HT-29 (cell line): ENCODE data around the gene RNU2-63P. TPM values are rescaled to one million over a fixed set of nuclear protein-coding genes. Genes with fewer than 3 reads are reported as not detected.
"Not testable (repeated sequence)": the region's sequence is repeated elsewhere in the genome, so short reads cannot be mapped to it uniquely, and the experiment has no call there.

Experiments
- DNase-seq: peaks from one replicate; pipeline ENCODE4 v3.0.0-alpha.2; 2015; ENCODE audit warnings: low spot score
- small RNA-seq: library from RNA; depleted of rRNA; stranded (forward); fragments of <200 nt; gene quantifications from one replicate; pipeline ENCODE3, GENCODE V24; 2014
- total RNA-seq: library from RNA; depleted of rRNA; stranded (reverse); fragments of >200 nt; shearing (Covaris generic); gene quantifications from 2 replicates; pipeline ENCODE4 v1.2.3, GENCODE V29; 2014; rRNA removed

RNU2-63P gene
- total RNA-seq, 1 experiment from 2014 or later, result not detected

DNA sequence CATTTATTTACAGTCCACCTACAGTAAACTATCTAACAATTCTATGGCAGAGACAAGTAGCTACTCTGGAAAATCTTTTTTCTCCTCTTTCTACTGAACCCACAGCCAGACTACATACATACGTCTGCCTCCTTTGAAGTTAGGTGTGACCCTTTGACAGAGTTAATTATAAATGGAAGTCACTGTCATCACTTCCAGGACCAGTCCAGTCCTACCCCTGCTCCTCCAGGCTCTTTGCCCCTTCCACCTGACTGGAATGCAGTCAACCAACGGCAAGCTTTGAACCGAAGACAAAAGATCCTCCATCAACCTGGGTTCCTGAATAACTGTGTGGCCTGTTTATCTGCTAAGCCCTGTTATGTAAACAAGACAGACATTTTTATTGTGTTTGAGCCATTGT is 35.2 kb downstream of the RNU2-63P start:
- DNase-seq, result not testable (repeated sequence)

DNA sequence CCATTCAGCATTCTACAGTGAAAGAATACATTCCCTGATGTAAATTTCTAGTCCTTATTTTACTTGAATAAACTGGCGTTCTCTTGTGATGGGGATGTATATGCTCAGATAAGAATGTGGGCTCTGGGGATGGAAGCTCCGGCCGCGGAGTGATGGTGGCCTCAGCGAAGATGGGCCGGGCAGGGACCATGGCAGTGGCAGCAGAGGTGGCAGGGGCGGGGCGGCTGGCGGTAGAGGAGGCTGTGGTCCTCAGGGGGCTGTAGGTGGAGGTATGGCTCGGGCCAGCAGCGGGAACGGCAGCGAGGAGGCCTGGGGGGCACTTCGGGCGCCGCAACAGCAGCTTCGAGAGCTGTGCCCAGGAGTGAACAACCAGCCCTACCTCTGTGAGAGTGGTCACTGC is 44.0 kb downstream of the RNU2-63P start:
- DNase-seq, result not testable (repeated sequence)

Small RNA genes within 50 kb of the gene (small RNA-seq; reads per million reads assigned to genes)
- 7.7 reads per million, percentile 86 among the genes with 10 or more reads in this experiment for gene RNU2-63P

Other genes starting within 250 kb of the RNU2-63P start
- gene RGPD2, start 190.8 kb downstream of the RNU2-63P start, total RNA-seq, result not detected in 2 replicates
- gene KRCC1, start 39.2 kb upstream of the RNU2-63P start, total RNA-seq, result 5.4 and 7.3 TPM in 2 replicates
- gene SMYD1, start 51.3 kb upstream of the RNU2-63P start, total RNA-seq, result not detected in 2 replicates
- 0.21 TPM in 1 of 2 replicates, not detected in the other for gene FABP1, start 111.5 kb upstream of the RNU2-63P start, total RNA-seq
- gene THNSL2, start 153.8 kb upstream of the RNU2-63P start, total RNA-seq, result 1.2 and 1.6 TPM in 2 replicates